Measurements from ENCODE around the gene CLK1. TPM values are rescaled to one million over a fixed set of nuclear protein-coding genes. Genes with fewer than 3 reads are reported as not detected.

CLK1 gene
- total RNA-seq, 1 donor: 64.8 TPM

- TF ChIP-seq CTCF (IDR thresholded peaks at IDR 0.05; ENCODE audit: insufficient read depth, low read depth, low read length): no peak
- no peak for DNase-seq (ENCODE audit: low read depth)
- no peak overlapping the region for H3K4me3 ChIP-seq (ENCODE audit: low read depth, low read length)
These were observed 12.8 kb downstream of the CLK1 start for GRCh38 chr2:200851398-200852248.

DNA sequence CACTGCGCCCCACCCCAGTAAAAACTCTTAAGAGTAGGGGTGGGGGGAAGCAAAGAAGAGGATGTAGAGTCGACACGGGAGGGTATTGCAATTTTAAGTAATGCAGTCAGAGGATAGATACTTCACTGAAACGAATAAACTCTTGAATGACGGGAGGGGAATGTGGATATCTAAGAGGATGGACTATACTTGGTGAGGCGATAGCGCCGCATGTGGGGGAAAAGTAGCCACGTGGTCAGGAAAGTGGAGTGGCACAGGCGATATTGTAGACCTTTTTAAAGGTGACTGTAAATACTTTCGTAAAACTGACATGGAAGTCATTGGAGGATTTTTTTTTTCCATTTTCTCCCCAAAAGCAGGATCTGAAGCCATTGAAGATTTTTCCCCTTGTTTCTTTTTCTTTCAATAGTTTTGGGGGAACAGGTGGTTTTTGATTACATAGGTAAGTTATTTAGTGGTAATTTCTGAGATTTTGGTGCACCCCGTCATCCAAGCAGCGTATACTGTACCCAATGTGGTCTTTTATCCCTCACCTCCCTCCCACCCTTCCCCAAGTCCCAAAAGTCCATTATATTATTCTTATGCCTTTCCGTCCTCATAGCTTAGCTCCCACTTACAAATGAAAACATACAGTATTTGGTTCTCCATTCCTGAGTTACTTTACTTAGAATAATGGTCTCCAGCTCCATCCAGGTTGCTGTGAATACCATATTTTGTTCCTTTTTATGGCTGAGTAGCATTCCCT is 13.8 kb downstream of the CLK1 start:
- H3K4me3 ChIP-seq (ENCODE audit: low read depth, low read length): no peak overlapping the region
- no peak for TF ChIP-seq CTCF (IDR thresholded peaks at IDR 0.05; ENCODE audit: insufficient read depth, low read depth, low read length)
- no peak for DNase-seq (ENCODE audit: low read depth)

DNA sequence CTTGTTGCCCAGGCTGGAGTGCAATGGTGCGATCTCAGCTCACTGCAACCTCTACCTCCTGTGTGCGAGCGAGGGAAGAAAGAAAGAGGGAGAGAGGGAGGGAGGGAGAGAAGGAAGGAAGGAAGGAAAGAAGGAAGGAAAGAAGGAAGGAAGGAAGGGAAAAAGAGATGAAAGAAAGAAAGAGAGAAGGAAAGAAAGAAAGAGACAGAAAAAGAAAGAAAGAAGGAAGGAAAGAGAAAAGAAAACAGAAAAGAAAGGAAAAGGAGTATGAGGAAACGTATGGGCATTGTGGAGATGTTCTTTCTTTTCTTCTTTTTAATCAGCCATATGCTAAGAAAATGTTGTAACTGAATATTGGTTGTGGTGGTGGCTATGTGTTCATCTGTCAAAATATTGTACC is 16.5 kb downstream of the CLK1 start:
- TF ChIP-seq CTCF (IDR thresholded peaks at IDR 0.05; ENCODE audit: insufficient read depth, low read depth, low read length): no peak
- no peak overlapping the region for H3K4me3 ChIP-seq (ENCODE audit: low read depth, low read length)
- DNase-seq (ENCODE audit: low read depth): no peak

DNA sequence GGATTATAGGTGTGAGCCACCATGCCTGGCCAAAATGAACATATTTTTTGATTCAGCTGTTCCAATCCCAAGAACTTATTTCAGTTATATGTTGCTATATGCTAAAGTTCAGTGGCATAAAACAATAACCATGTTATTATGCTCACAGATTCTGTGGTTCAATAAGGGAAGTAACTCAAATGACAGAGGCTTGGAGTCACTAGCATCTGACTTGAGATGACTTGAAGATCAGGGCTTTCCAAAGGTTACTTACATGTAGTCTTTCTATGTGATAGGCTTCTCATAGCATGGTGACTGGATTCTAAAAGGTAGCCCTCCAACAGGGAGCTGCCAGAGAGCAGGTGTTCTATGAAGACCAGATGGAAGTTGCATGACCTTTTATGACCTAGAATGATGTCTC is 17.2 kb downstream of the CLK1 start:
- TF ChIP-seq CTCF (IDR thresholded peaks at IDR 0.05; ENCODE audit: insufficient read depth, low read depth, low read length): no peak
- no peak for DNase-seq (ENCODE audit: low read depth)
- no peak overlapping the region for H3K4me3 ChIP-seq (ENCODE audit: low read depth, low read length)

DNA sequence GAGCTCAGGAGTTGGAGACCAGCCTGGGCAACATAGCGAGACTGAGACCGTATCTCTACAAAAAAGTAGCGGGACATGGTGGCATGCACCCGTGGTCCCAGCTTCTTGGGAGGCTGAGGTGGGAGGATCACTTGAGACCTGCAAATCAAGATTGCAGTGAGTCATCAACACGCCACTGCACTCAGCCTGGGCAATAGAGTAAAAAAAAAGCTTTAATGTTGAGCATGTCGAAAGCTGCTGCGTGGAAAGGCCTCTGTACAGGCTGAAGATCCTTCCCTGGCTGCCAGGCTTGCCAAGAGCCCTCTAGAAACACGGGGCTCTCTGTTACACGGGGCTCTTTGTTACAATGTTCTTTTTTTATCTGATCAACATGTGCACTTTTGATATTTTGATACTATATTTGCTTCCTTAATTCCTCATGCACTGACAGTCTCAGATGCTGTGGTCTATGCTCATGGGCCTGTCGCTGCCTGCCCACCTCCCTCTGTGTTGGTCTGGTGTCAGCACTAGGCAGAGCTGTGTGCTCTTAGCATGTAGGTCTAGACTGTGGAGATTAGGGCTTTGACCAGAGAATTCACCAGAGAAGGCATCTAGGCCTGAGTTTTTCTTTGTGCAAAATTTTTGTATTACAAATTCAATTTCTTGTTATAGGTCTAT is 18.7 kb downstream of the CLK1 start:
- TF ChIP-seq CTCF (IDR thresholded peaks at IDR 0.05; ENCODE audit: insufficient read depth, low read depth, low read length): no peak
- no peak for DNase-seq (ENCODE audit: low read depth)
- H3K4me3 ChIP-seq (ENCODE audit: low read depth, low read length): no peak overlapping the region

DNA sequence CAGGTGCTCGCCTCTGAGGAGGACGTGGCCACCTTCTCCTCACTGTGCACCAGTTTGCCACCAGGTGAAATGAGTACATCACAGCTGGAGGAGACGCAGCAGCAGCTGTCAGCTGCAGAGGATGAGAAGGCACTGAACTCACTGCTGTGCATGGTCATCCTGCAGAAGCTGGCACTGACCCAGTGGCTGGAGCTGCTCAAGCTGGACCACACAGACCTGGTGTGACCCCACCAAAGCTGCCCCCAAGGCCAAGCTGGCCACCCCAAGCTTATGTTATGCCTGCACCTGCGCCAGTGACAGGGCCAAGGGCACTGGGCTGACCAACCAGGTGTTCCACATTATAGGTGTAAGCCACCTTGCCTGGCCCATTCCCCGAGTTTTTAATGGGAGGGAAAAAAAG is 19.3 kb downstream of the CLK1 start:
- H3K4me3 ChIP-seq (ENCODE audit: low read depth, low read length): no peak overlapping the region
- no peak for DNase-seq (ENCODE audit: low read depth)
- no peak for TF ChIP-seq CTCF (IDR thresholded peaks at IDR 0.05; ENCODE audit: insufficient read depth, low read depth, low read length)
